Gastrocnemius medialis (tissue), 4 donors: ENCODE data around the gene FANCM.

Experiments
- CTCF ChIP-seq, 5 experiments: fragments of 450-650 bp in 3 of 5; fragments of 200-600 bp in 2 of 5; sonication (generic) in 2 of 5; IDR thresholded peaks in 4 of 5; conservative IDR thresholded peaks in 1 of 5; 1 replicate in 4 of 5; 2 replicates in 1 of 5; pipeline ENCODE4 v1.5.1; 2016 to 2019; ENCODE audit warnings: antibody characterized with exemption in 5 of 5, mild to moderate bottlenecking in 3 of 5, moderate library complexity in 3 of 5
- POLR2A ChIP-seq, 2 donors: fragments of 450-650 bp; IDR thresholded peaks; one replicate each; pipeline ENCODE4 v1.6.1; 2017; ENCODE audit warnings: antibody characterized with exemption in 2 of 2, mild to moderate bottlenecking in 2 of 2, moderate library complexity in 2 of 2

- TF ChIP-seq CTCF (IDR thresholded peaks at IDR 0.05 in 4 of 5, conservative IDR thresholded peaks at IDR 0.05 in 1 of 5) (no peak), POLR2A (IDR thresholded peaks at IDR 0.05) (no peak)
Measured at GRCh38 chr14:45169906-45170305, 34.2 kb downstream of the FANCM start.
